Sigmoid colon (tissue), 7 donors: ENCODE results near the gene ZC3H13. TPM values are rescaled to one million over a fixed set of nuclear protein-coding genes. Genes with fewer than 3 reads are reported as not detected.

ENCODE experiments used
- DNase-seq: peaks from one replicate; pipeline ENCODE4 v3.0.0-alpha.2; 2019
- H3K27ac ChIP-seq, 4 donors: fragments of 200-600 bp; sonication (generic); one replicate each; pipeline ENCODE4 v1.5.1; 2016 to 2019; ENCODE audit warnings: mild to moderate bottlenecking in 1 of 4
- H3K27me3 ChIP-seq, 3 donors: fragments of 200-600 bp; sonication (generic); one replicate each; pipeline ENCODE4 v1.5.1; 2019; ENCODE audit warnings: mild to moderate bottlenecking in 1 of 3
- H3K36me3 ChIP-seq, 4 donors: fragments of 200-600 bp; sonication (generic); one replicate each; pipeline ENCODE4 v1.5.1; 2016 to 2019
- H3K4me1 ChIP-seq, 4 donors: fragments of 200-600 bp; sonication (generic); one replicate each; pipeline ENCODE4 v1.5.1; 2017 to 2019
- H3K4me3 ChIP-seq, 4 donors: fragments of 200-600 bp; sonication (generic); one replicate each; pipeline ENCODE4 v1.5.1; 2017 to 2019; ENCODE audit warnings: mild to moderate bottlenecking in 2 of 4, moderate library complexity in 1 of 4
- H3K9me3 ChIP-seq, 4 donors: fragments of 200-600 bp in 3 of 4; sonication (generic) in 3 of 4; one replicate each; pipeline versions ENCODE4 v1.5.1 to v1.6.1; 2013 to 2019
- CTCF ChIP-seq, 4 experiments: fragments of 450-650 bp in 3 of 4; fragments of 200-600 bp in 1 of 4; IDR thresholded peaks; one replicate each; pipeline ENCODE4 v1.5.1; 2016 to 2019; ENCODE audit warnings: antibody characterized with exemption in 4 of 4, mild to moderate bottlenecking in 3 of 4, moderate library complexity in 2 of 4
- EP300 ChIP-seq, 4 donors: sonication (generic); formaldehyde crosslinking; IDR thresholded peaks; one replicate each; pipeline ENCODE4 v1.6.1; 2017; ENCODE audit warnings: antibody characterized with exemption in 4 of 4
- POLR2A ChIP-seq, 2 donors: fragments of 450-650 bp; IDR thresholded peaks; one replicate each; pipeline ENCODE4 v1.6.1; 2016; ENCODE audit warnings: antibody characterized with exemption in 2 of 2, mild to moderate bottlenecking in 2 of 2, moderate library complexity in 2 of 2
- POLR2AphosphoS5 ChIP-seq, 4 donors: sonication (generic); formaldehyde crosslinking; IDR thresholded peaks; one replicate each; pipeline ENCODE4 v1.6.1; 2017; ENCODE audit warnings: antibody characterized with exemption in 4 of 4
- WGBS, 2 donors: extraction: QIAGEN DNeasy Blood & Tissue Kit; methylation state at CpG; one replicate each; pipeline ENCODE4 v1.1.7; 2013; 5-methylcytosine and 5-hydroxymethylcytosine counted together
- intact Hi-C: fragments of 100-400 bp; cut with DNase I; formaldehyde crosslinking; loops from one replicate; pipeline ENCODE4 v1.15.1; 2023
- polyA plus RNA-seq, 3 donors: library from polyadenylated mRNA; stranded (reverse); fragments of 200-250 nt; gene quantifications; one replicate each; pipeline ENCODE4 v1.2.3, GENCODE V29; 2013
- total RNA-seq, 4 donors: library from RNA; depleted of rRNA; stranded (reverse); fragments of >200 nt; gene quantifications; one replicate each; pipeline ENCODE4 v1.1.0, GENCODE V29; 2016
- donor health status: healthy with polysubstance abuse.
- donor health status: Bipolar disorder and iron deficiency.
- donor health status: healthy.

The ZC3H13 gene
- total and polyA plus RNA-seq, 7 donors = 5.8 to 45.3 (median 30.9) TPM

GRCh38 chr13:46043647-46044046 is 8.9 kb downstream of the ZC3H13 start:
- no peak for TF ChIP-seq POLR2A (IDR thresholded peaks at IDR 0.05)
- TF ChIP-seq POLR2AphosphoS5 (IDR thresholded peaks at IDR 0.05) = no peak
- no peak for TF ChIP-seq CTCF (IDR thresholded peaks at IDR 0.05)
- TF ChIP-seq EP300 (IDR thresholded peaks at IDR 0.05) = no peak
- no peak for DNase-seq
- intact Hi-C loops = no loop called here
- Histone ChIP-seq H3K4me3 (no peak overlapping the region), H3K27me3 (no peaks in the 10 kb centered on the region), H3K9me3 (no peaks in the 10 kb centered on the region), H3K27ac (no peak overlapping the region), H3K36me3 (peaks cover 0 to 31% (median under 1%) of the 10 kb centered on the region in 4 donors), H3K4me1 (peaks cover 0 to 12% (median 0%) of the 10 kb centered on the region in 4 donors)
- 93 to 94% methylated on average over 5 of the region's 5 CpGs for WGBS, 2 donors

- TF ChIP-seq EP300 (IDR thresholded peaks at IDR 0.05) (no peak), POLR2A (IDR thresholded peaks at IDR 0.05) (no peak), POLR2AphosphoS5 (IDR thresholded peaks at IDR 0.05) (no peak), CTCF (IDR thresholded peaks at IDR 0.05) (no peak)
- Histone ChIP-seq H3K36me3 (peaks cover 0 to 41% (median 7%) of the 10 kb centered on the region in 4 donors), H3K4me1 (peaks cover 0 to 7% (median 0%) of the 10 kb centered on the region in 4 donors), H3K27ac (no peak overlapping the region), H3K4me3 (no peak overlapping the region), H3K9me3 (no peaks in the 10 kb centered on the region), H3K27me3 (no peaks in the 10 kb centered on the region)
- no peak for DNase-seq
- 93 to 94% methylated on average over 4 of the region's 4 CpGs for WGBS, 2 donors
- intact Hi-C loops = no loop called here
Observed at GRCh38 chr13:46041419-46041839, 11.1 kb downstream of the ZC3H13 start.

- no peak overlapping the region for H3K4me3 ChIP-seq
- no peak for TF ChIP-seq CTCF (IDR thresholded peaks at IDR 0.05)
- TF ChIP-seq POLR2A (IDR thresholded peaks at IDR 0.05) = no peak
- no peak for TF ChIP-seq POLR2AphosphoS5 (IDR thresholded peaks at IDR 0.05)
- TF ChIP-seq EP300 (IDR thresholded peaks at IDR 0.05) = no peak
- H3K27me3 ChIP-seq = no peaks in the 10 kb centered on the region
- intact Hi-C loops = no loop called here
- no peak for DNase-seq
- H3K27ac ChIP-seq = no peak overlapping the region
- H3K4me1 ChIP-seq = peaks cover 0 to 6% (median 0%) of the 10 kb centered on the region in 4 donors
- WGBS, 2 donors = 81 to 91% methylated on average over 2 of the region's 2 CpGs
- H3K9me3 ChIP-seq = no peaks in the 10 kb centered on the region
- H3K36me3 ChIP-seq = peaks cover 0 to 41% (median 7%) of the 10 kb centered on the region in 4 donors
Observed at GRCh38 chr13:46040763-46041162, 11.8 kb downstream of the ZC3H13 start.

- H3K36me3 ChIP-seq = peaks cover 0 to 48% (median 7%) of the 10 kb centered on the region in 4 donors
- intact Hi-C loops = no loop called here
Observed at GRCh38 chr13:46039411-46040182, 12.9 kb downstream of the ZC3H13 start.

More at GRCh38 chr13:46039411-46040182, 12.9 kb downstream of the ZC3H13 start:
- H3K4me1 ChIP-seq = no peaks in the 10 kb centered on the region
- H3K27me3 ChIP-seq = no peaks in the 10 kb centered on the region
- H3K9me3 ChIP-seq = no peaks in the 10 kb centered on the region
- WGBS, 2 donors = 91 to 94% methylated on average over 6 of the region's 6 CpGs
- H3K4me3 ChIP-seq = no peak overlapping the region
- TF ChIP-seq POLR2AphosphoS5 (IDR thresholded peaks at IDR 0.05) (no peak), POLR2A (IDR thresholded peaks at IDR 0.05) (no peak), CTCF (IDR thresholded peaks at IDR 0.05) (no peak), EP300 (IDR thresholded peaks at IDR 0.05) (no peak)
- H3K27ac ChIP-seq = no peak overlapping the region
- DNase-seq = no peak
